GM19467 (cell line): ENCODE results near the gene FGD3.
"Not testable (repeated sequence)": the region's sequence is repeated elsewhere in the genome, so short reads cannot be mapped to it uniquely, and the experiment has no call there.

Experiments
- ATAC-seq: cut with Tn5 transposase; IDR thresholded peaks from one replicate; pipeline ENCODE4 v1.9.1; 2021; ENCODE audit warnings: mild to moderate bottlenecking, moderate library complexity; ENCODE audit not compliant: unreplicated experiment

FGD3 gene

GRCh38 chr9:92976431-92976830, 29.1 kb downstream of the FGD3 start:
- ATAC-seq: no peak

- ATAC-seq: no peak
These were observed 30.0 kb downstream of the FGD3 start for GRCh38 chr9:92977279-92977678.

DNA sequence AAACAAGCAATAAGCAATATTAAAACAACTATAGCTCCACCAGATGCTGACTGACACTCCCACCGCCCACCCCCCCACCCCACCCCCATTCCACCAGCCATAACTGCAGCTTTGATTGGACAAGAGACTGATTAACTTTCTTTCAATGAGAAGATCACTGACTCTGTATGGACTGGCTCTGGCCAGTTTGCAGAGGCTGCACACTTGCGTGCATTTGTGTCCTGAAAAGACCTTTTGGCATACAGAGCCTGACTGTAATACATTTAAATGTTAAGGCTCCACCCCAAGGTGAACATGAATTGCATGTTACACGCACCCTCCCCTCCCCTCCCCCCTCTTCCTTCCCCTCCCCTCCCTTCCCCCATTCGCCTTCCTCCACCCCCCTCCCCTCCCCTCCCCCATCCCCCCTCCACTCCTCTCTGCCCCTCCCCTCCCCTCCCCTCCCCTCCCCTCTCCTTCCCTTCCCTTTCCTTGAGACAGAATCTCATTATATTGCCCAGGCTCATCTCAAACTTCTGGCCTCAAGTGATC, 31.1 kb downstream of the FGD3 start:
- no peak for ATAC-seq

- ATAC-seq: no peak
These were observed 32.1 kb downstream of the FGD3 start for GRCh38 chr9:92979283-92980056.

- ATAC-seq: no peak
These were observed 32.9 kb downstream of the FGD3 start for GRCh38 chr9:92980085-92980745.

GRCh38 chr9:92982130-92982529, 34.8 kb downstream of the FGD3 start:
- no peak for ATAC-seq

GRCh38 chr9:92983984-92984589, 36.8 kb downstream of the FGD3 start:
- no peak for ATAC-seq

- no peak for ATAC-seq
These were observed 37.7 kb downstream of the FGD3 start for GRCh38 chr9:92984976-92985375.

DNA sequence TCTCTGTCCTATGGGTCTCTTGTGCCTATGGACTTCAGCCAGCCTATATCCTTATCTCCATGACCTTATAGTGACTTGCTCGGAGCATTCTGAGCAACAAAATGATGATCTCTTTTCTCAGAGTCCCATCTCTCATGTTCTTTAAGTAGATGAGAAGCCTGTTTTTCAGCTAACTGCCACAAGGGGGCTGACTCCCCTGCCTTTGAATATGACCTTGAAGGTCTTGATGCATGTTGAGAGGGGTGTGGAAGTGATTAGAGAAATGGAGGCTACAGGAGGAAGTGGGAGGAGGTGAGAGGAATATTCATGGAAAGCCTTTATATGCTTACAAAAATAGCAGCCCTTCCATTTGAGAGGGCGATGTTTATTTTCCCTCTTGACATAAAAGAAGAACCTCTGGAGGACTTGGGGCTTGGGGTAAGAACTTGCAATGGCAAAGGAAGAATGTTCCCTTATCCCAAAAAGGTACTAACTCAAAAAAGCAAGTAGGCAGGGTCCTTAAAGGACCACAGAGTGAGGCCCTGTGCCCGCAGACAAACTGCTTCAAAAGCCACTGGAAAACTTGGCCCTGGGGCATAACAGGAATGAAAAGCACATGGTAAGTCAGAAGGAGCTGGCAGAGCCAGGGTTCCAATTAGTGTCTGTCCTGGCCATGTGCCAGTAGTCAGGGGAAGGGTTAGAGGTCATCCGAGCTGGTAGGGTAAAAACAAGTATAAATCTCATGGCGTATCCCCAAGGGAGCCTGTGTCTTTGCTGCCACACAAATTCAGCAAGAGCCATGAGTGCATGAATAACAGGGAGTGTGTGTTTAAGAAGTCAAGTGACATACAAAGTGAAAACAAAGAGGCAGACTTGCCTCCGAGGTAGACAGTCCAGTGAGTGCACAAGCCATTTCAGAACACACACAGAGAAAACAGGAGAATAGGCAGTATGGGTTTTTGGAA, 39.1 kb downstream of the FGD3 start:
- no peak for ATAC-seq

- ATAC-seq: no peak
These were observed 41.0 kb downstream of the FGD3 start for GRCh38 chr9:92988215-92988768.

DNA sequence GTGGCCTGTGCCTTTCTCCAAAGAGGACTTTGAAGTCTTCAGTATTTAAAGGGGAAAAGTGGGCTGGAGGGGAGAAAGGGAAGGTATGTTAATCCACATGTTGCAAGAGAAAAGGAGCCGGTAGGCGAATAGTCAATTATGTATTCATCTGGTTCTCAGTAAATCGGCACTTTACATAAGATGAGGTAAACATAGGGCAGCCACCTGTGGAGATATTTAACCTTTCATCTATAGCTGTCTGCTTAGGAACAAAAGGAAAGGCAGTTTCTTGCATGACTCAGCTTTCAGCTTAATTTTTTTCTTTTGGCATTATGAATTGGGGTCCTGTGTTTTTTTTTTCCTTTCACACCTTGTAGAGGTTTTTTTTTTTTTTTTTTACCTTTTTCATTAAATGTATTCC, 42.2 kb downstream of the FGD3 start:
- no peak for ATAC-seq

GRCh38 chr9:92990461-92990860, 43.1 kb downstream of the FGD3 start:
- no peak for ATAC-seq

DNA sequence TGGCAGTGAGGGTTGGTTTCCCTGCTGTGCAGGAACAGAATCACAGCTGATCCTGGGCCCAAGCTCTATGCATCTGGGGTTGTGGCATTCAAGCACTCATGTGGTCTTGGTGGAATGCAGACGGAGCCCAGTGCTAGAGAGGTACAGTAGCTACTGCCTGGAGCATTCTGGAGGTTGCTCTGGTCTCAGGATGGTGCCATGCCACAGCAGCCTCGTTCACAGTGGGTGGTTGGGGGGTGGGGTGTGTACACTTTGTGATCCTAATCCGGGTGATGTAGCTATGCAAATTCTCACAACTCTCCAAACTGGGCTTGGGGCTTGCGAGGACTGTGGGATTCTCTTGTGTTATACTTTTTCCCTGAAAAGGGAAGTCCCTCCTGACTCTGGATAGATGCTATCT, 45.2 kb downstream of the FGD3 start:
- ATAC-seq: no peak

- ATAC-seq: not testable (repeated sequence)
These were observed 51.5 kb downstream of the FGD3 start for GRCh38 chr9:92998871-92999270.

GRCh38 chr9:93001031-93001430, 53.7 kb downstream of the FGD3 start:
- no peak for ATAC-seq

DNA sequence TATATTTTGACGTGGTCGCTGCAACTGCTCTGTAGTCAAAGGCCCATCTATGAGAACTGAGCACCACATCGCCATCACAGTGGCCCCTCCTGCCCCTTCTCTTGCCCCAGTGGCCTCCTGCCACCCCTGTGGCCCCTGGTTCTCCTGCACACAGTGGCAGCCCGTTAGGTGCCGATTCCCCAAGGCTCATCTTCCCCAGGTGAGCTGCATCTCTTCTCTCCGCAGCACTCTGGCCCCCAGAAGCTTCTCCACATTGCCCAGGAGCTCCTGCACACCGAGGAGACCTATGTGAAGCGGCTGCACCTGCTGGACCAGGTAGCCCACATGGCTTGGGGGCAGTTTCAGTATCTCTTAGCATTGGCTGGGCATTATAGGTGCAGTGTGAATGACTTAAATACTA, 55.4 kb downstream of the FGD3 start:
- no peak for ATAC-seq

GRCh38 chr9:93003552-93004407, 56.5 kb downstream of the FGD3 start:
- ATAC-seq: no peak

DNA sequence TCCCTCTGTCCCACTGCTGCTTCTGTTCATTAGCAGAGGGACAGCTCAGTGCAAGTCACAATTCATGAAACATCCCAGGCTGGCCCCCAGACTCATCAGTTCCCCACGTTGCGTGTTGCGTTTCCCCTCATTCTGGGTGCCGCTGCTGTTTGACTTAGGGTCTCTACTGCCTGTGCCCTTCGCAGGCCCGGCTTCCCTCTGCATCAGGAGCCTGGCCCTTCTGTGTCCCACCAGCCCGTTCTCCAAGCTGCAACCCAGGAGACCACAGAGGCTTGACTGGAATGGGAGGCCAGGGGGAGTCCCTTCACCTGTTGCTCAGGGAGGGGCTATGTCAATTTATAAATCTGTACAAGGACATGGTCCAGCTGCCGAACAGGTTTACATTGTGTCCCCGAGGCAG, 57.2 kb downstream of the FGD3 start:
- ATAC-seq: no peak

DNA sequence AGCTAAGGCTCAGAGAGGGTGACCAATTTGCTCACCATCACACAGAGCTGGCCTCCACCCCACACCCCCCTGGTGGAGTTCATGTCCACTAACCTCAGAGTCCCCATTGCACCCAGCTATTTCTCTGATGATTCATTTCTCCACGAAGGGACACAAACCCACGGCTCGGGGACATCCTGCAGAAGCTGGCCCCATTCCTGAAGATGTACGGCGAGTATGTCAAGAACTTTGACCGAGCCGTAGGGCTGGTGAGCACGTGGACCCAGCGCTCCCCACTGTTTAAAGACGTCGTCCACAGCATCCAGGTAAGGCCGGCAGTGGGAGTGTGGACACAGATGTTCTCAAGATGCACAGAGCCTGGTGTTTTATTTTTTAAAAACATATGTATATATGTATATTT, 58.6 kb downstream of the FGD3 start:
- no peak for ATAC-seq
